Skin of body (tissue), 2 donors: ENCODE data around the gene ADAMTS8. TPM values are rescaled to one million over a fixed set of nuclear protein-coding genes. Genes with fewer than 3 reads are reported as not detected.

Source experiments
- DNase-seq: peaks from one replicate; lab custom pipeline; 2025; lab: John Stamatoyannopoulos, UW
- total RNA-seq: library from RNA; depleted of rRNA; stranded (reverse); fragments of >200 nt; gene quantifications from one replicate; pipeline ENCODE4 v1.2.3, GENCODE V29; 2014

Gene ADAMTS8
- total RNA-seq, 1 donor from 2014 or later: 1.8 TPM

DNA sequence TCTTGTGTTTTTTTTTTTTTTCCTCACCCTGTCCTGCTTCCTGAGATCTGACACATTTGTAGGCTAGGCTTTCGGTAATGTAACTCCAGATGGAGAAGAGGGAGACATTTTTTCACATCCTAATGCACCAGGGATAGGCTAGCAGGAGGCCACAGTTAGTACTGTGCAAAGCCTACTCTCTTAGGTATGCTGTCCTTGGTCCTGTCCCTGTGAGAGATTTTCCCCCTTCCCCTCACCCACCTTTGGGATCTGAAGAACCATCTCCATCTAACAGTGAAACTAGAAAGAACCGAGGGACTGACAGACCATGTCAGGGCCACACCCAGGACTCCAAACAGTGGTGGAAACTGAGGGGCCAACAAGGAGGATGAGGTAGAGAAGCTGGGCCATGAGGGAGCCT is 29.2 kb downstream of the ADAMTS8 start:
- no peak for DNase-seq

DNA sequence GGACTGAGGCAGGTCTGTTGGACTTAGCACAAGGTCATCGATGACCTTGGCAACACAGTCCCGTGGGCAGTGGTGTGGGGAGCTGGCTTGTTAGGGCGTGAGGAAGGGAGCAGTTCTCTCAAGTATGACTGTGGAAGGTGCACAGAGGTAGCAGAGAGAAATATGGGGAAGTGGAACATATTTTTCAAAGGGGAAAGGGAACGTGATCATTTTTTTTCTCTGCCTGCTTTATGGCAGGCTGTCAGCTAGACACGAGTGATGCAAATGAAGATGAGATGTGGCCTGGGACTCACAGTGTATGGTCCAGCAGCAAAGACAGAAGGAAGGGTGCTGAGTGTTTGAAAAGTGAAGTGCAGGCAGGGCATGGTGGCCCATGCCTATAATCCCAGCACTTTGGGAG is 30.6 kb downstream of the ADAMTS8 start:
- DNase-seq: no peak

GRCh38 chr11:130396965-130397364 is 31.4 kb downstream of the ADAMTS8 start:
- no peak for DNase-seq

DNA sequence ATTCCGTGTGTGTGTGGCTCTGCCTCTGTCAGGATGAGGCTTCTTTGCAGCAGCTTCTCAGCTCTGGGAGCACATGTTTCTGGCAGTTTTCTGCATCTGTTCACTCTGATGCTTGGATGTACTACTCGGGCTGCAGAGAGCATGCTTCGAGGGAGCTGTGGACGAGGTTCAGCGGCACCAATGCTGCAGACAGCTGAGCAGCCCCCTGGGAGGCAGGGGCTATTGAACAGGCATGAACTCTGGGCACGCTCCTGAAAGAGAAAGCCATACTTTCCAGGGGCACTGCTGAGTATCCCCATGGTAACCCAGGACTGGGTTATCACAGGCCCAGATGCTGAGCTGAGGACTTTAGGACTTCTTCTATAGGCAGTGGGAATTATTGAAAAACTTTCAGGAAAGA is 33.8 kb downstream of the ADAMTS8 start:
- DNase-seq: no peak

GRCh38 chr11:130391711-130392110 is 36.7 kb downstream of the ADAMTS8 start:
- no peak for DNase-seq

GRCh38 chr11:130390071-130390758 is 38.2 kb downstream of the ADAMTS8 start:
- peak; percentile 15 for DNase-seq

GRCh38 chr11:130389335-130389935 is 39.0 kb downstream of the ADAMTS8 start:
- no peak for DNase-seq

DNA sequence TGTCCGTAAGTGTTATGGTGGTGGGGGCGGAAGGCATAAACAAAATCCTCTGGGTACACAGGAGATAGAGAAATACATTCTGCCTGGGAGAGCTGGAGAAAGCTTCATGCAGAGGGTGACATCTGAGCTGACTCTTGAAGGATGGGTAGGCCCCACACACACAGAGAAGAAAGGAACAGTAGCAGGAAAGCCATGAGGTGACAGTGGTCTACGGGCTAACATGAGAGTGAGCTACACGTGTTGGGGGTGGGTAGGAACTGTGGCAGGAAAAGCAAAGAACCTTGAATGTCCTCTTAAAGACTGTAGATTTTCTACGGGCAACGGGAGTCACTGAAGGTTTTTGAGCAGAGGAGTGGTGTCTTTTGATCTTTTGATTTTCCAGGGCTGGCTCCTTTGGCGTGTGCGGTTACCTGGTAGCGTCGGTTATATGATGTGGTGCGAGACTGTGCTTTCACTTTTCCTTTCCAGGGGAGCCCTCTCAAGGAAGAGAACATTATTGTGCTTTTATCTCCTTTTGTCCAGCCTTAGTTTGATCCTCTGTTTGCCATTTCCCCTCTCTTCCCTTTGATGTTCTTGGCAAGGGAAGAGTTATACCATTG is 39.7 kb downstream of the ADAMTS8 start:
- DNase-seq: no peak

GRCh38 chr11:130386056-130386455 is 42.4 kb downstream of the ADAMTS8 start:
- no peak for DNase-seq

DNA sequence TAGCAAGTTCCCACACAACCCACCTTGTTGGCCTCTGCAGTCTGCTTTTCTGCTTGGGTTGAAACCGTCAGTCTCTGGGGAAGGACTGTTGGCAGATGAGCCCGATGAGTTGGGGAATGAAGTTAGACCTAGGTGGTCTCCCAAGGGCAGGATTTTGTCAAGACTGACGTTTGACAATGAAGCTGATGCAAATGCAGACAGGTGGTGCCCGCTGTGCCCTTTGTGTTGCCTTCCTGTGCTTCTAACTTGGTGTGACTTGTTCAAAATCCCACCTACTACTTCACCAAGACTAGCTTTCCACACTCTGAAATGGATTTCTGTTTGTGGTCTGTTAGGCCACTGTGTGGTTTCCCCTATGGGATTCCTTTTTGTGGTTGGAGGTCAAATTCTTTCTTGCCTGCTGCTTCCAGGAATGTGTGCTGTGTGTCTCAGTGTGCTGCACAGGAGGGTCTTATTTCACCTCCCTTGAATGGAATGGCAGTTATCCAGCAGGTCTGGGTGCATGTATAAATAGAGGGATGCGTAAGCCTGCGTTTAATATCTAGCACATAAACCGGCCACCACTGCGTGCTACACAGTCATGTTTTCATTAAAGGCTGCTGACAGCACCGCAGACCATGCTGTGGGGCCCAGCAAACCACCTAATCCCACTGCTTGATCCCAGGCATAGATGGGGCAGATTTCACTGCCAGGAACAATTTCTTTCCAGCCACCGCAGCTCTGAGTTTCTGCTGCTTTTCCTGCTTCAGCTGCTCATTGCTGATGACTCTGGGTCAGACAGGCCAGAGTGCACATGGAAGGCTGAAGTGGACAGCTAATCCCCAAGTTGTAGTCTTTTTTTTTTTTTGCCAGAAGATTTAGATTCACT is 44.8 kb downstream of the ADAMTS8 start:
- no peak for DNase-seq

DNA sequence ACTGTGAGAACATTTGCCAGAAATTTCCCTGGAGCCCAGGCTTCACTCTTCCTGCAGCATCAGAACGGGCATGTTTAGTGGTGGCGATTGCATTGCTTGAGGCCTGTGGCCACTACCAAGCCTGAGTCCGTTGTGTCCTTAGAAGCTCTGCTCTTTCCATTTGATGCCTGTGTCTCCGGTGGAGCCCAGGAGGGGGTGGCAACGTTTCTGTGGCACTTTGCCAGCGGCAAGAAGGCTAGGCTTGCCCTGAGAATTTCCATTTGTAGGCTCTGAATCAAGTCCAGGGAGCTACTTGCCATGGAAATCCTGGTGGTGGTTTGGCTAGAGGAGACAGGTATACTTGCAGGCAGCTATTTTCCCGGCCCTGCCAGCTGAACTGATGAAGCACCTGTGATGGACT is 47.1 kb downstream of the ADAMTS8 start:
- no peak for DNase-seq

DNA sequence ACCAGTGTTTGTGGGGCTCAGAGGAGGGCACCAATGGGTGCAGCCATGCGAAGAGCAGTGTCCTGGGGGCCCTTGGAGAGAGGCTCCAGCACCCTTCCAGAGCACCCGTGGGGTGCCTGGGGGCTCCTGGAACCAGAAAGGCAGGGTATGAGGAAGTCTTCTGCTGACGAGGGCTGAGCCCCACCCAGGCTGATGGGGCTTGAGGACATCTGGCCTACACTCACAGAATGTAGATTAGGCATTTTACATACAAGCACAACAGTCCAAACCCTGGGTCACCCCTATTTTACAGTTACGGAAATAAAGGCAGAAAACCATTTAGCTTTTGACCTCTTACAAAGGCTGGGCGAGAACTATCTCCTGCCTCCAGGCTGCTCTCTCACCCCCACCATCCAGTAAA is 47.6 kb downstream of the ADAMTS8 start:
- no peak for DNase-seq

GRCh38 chr11:130379276-130379675 is 49.1 kb downstream of the ADAMTS8 start:
- DNase-seq: no peak

DNA sequence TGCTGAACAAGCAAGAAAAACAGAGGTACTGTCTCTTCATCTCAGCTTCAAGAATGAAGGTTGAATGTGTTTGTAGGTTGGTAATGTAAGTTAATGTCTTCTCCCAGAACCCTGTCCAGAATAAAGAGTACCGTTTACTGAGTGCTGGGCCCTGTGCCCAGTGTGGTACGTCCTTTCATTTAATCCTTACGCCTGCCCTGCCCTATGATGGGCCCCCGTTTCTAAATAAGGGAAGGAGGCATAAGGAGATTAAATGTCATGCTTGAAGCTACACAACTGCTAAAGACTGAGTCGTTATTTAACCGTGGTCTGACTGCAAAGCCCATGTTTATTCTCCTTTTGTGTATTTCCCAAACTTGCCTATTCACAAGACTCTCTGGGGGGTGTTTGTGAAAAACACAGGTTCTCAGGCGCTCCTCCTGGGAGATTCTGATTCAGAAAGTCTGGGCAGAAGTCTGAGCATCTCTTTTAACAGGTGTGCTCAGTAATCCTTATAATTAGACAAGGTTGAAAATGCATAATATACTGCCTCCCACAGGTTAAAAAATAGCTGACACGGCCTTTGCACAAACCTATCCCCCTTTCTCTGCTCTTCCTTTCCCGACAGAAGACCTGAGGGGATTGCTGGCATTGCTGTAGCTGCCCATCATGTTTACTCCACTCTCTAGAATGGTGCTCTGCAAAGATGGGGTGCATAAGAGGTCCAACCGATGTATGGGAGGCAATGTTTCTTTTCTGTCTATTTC is 57.4 kb downstream of the ADAMTS8 start:
- no peak for DNase-seq

DNA sequence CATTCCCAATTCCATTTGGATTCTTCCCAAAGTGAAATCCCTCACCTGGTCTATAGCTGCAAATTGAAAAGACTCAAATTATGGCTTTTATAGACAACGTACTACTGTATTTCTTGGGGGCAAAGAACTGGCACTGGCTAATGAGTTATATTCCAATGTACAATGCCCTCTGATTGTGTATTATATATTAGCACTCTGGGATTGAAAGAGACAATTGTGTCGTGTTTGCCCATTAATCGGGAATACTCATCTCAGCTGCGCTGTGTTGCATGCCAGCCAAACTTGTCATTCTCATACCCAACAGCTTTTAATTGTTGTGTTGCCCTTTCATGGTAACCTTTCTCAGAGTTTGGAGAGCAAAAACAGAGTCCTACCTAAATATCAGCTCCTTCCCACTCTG is 58.7 kb downstream of the ADAMTS8 start:
- DNase-seq: no peak

GRCh38 chr11:130369141-130369691 is 59.2 kb downstream of the ADAMTS8 start:
- no peak for DNase-seq

- no peak for DNase-seq
Measured at GRCh38 chr11:130359419-130359818, 69.0 kb downstream of the ADAMTS8 start.

- no peak for DNase-seq
Measured at GRCh38 chr11:130358398-130358797, 70.0 kb downstream of the ADAMTS8 start.
